ENCODE measurements around the gene TMEM161B. TPM values are rescaled to one million over a fixed set of nuclear protein-coding genes. Genes with fewer than 3 reads are reported as not detected.
"Not testable (repeated sequence)": the region's sequence is repeated elsewhere in the genome, so short reads cannot be mapped to it uniquely, and the experiment has no call there.

Gene TMEM161B
- 24.8 TPM for total RNA-seq

- H3K27me3 ChIP-seq (ENCODE audit: insufficient read depth, low read length) = no peaks in the 10 kb centered on the region
- H3K4me3 ChIP-seq (ENCODE audit: low read length) = peak within 1 kb of the TSS; percentile 90
- H3K9me3 ChIP-seq (ENCODE audit: low read depth, low read length) = no peaks in the 10 kb centered on the region
- H3K4me1 ChIP-seq (ENCODE audit: insufficient read depth, low read length) = peaks cover 14% of the 10 kb centered on the region
These were observed at the start of gene TMEM161B for GRCh38 chr5:88268385-88269184. TMEM161B (minus strand) TSS chr5:88268845; CDS start chr5:88268723, 122 bp downstream.

- H3K4me3 ChIP-seq (ENCODE audit: low read length) = no peak overlapping the region
- no peaks in the 10 kb centered on the region for H3K4me1 ChIP-seq (ENCODE audit: insufficient read depth, low read length)
- H3K27me3 ChIP-seq (ENCODE audit: insufficient read depth, low read length) = no peaks in the 10 kb centered on the region
- H3K9me3 ChIP-seq (ENCODE audit: low read depth, low read length) = no peaks in the 10 kb centered on the region
These were observed 35.7 kb upstream of the TMEM161B start for GRCh38 chr5:88304356-88304755.

GRCh38 chr5:88298425-88298824 lies 29.8 kb upstream of the TMEM161B start:
- no peaks in the 10 kb centered on the region for H3K4me1 ChIP-seq (ENCODE audit: insufficient read depth, low read length)
- no peak overlapping the region for H3K4me3 ChIP-seq (ENCODE audit: low read length)
- no peaks in the 10 kb centered on the region for H3K9me3 ChIP-seq (ENCODE audit: low read depth, low read length)
- H3K27me3 ChIP-seq (ENCODE audit: insufficient read depth, low read length) = no peaks in the 10 kb centered on the region

DNA sequence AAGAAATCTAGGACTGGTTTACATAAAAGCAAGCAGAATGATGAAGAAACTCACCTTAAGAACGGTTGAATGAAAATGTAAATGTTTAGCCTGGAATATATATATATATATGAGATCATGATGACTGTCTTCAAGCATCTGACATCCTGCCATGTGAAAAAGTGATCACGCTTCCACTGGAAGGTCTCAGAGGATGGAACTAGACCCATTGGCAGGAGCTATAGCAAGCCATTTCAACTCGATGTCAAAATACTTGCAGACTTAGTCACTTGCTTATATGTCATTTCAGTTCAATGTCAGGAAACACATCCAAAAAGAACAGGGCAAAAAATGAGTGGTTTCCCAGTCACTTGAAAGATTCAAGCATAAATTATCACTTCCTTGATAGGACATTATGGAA lies 22.2 kb upstream of the TMEM161B start:
- Histone ChIP-seq H3K27me3 (ENCODE audit: insufficient read depth, low read length) (no peaks in the 10 kb centered on the region), H3K9me3 (ENCODE audit: low read depth, low read length) (no peaks in the 10 kb centered on the region), H3K4me1 (ENCODE audit: insufficient read depth, low read length) (no peaks in the 10 kb centered on the region), H3K4me3 (ENCODE audit: low read length) (no peak overlapping the region)

- H3K9me3 ChIP-seq (ENCODE audit: low read depth, low read length) = no peaks in the 10 kb centered on the region
These were observed 20.0 kb upstream of the TMEM161B start for GRCh38 chr5:88288528-88289197.

GRCh38 chr5:88287846-88288527 lies 19.3 kb upstream of the TMEM161B start:
- no peaks in the 10 kb centered on the region for H3K27me3 ChIP-seq (ENCODE audit: insufficient read depth, low read length)
- H3K9me3 ChIP-seq (ENCODE audit: low read depth, low read length) = no peaks in the 10 kb centered on the region
- no peak overlapping the region for H3K4me3 ChIP-seq (ENCODE audit: low read length)
- no peaks in the 10 kb centered on the region for H3K4me1 ChIP-seq (ENCODE audit: insufficient read depth, low read length)

More at GRCh38 chr5:88288528-88289197, 20.0 kb upstream of the TMEM161B start:
- Histone ChIP-seq H3K4me3 (ENCODE audit: low read length) (no peak overlapping the region), H3K4me1 (ENCODE audit: insufficient read depth, low read length) (no peaks in the 10 kb centered on the region), H3K27me3 (ENCODE audit: insufficient read depth, low read length) (no peaks in the 10 kb centered on the region)

DNA sequence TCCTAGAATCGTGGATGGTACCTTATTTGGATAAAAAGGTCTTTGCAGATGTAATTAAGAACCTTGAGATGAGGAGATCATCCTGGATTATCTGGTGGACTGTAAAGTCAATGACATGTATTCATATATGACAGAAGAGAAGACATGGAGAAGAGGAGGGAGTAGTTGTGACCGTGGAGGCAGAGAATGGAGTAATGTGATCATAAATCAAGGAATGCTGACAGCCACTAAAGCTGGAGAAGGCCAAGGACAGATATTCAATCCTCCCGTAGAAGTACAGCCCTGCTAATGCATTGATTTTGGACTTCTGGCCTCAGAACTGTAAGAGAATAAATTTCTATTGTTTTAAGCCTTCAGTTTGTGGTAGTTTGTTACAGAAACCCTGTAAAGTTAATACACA lies 18.7 kb upstream of the TMEM161B start:
- Histone ChIP-seq H3K4me3 (ENCODE audit: low read length) (no peak overlapping the region), H3K27me3 (ENCODE audit: insufficient read depth, low read length) (no peaks in the 10 kb centered on the region), H3K4me1 (ENCODE audit: insufficient read depth, low read length) (no peaks in the 10 kb centered on the region), H3K9me3 (ENCODE audit: low read depth, low read length) (no peaks in the 10 kb centered on the region)

GRCh38 chr5:88283690-88284089 lies 15.0 kb upstream of the TMEM161B start:
- no peaks in the 10 kb centered on the region for H3K9me3 ChIP-seq (ENCODE audit: low read depth, low read length)

DNA sequence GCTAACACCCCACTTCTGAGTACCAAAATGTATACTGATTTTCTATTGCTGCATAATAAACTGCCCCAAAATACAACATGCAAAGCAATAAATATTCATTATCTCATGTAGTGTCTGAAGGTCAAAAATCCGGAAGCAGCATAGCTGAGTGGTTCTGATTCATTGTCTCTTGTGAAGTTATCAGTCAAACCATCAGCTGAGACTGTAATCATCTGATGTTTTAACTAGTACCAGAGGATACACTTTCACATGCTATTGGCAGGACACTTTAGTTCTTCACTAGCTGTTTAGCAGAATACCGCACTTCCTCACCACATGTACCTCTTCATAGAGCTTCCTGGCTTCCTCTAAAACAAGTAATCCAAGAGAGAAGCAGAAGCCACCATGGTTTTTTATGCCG lies 12.7 kb upstream of the TMEM161B start:
- Histone ChIP-seq H3K4me3 (ENCODE audit: low read length) (no peak overlapping the region), H3K27me3 (ENCODE audit: insufficient read depth, low read length) (no peaks in the 10 kb centered on the region), H3K9me3 (ENCODE audit: low read depth, low read length) (no peaks in the 10 kb centered on the region), H3K4me1 (ENCODE audit: insufficient read depth, low read length) (no peaks in the 10 kb centered on the region)

More at GRCh38 chr5:88283690-88284089, 15.0 kb upstream of the TMEM161B start:
- Histone ChIP-seq H3K4me1 (ENCODE audit: insufficient read depth, low read length) (no peaks in the 10 kb centered on the region), H3K27me3 (ENCODE audit: insufficient read depth, low read length) (no peaks in the 10 kb centered on the region), H3K4me3 (ENCODE audit: low read length) (no peak overlapping the region)

DNA sequence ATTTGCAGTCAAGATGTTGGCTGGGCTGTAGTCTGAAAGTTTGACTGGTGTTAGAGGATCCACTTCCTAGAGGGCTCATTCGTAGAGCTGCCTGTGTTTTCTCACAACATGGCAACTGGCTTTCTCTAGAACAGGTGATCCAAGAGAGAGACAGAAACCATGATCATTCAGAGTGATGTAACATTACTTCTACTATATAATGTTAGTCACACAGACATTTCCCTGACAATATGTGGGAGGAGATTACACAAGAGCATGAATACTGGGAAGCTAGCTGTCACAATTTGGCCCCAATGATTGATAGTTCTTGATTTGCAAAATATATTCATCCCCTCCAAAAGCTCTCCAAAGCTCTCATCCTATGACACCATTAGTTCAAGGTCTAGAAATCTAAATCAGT lies 10.9 kb upstream of the TMEM161B start:
- H3K4me1 ChIP-seq (ENCODE audit: insufficient read depth, low read length) = no peaks in the 10 kb centered on the region
- no peak overlapping the region for H3K4me3 ChIP-seq (ENCODE audit: low read length)
- no peaks in the 10 kb centered on the region for H3K27me3 ChIP-seq (ENCODE audit: insufficient read depth, low read length)
- no peaks in the 10 kb centered on the region for H3K9me3 ChIP-seq (ENCODE audit: low read depth, low read length)

DNA sequence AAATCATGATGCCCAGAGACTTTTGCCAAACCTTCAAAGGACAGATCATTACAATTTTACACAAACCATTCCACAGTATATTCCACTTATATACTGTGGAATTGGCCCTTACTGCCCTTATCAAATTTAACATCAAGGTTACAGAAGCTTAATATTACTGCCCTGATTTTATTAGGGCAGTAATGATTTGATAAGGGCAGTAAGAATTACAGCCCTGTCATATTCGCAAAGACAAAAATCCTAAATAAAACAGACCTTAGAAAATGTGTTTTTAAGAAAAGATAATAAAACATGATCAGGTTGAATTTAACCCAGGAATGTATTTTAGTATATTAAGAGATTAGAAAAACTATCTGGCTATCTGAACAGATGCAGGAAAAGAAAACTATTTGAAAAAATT lies 7.7 kb upstream of the TMEM161B start:
- Histone ChIP-seq H3K9me3 (ENCODE audit: low read depth, low read length) (no peaks in the 10 kb centered on the region), H3K4me3 (ENCODE audit: low read length) (no peak overlapping the region), H3K27me3 (ENCODE audit: insufficient read depth, low read length) (no peaks in the 10 kb centered on the region), H3K4me1 (ENCODE audit: insufficient read depth, low read length) (no peaks in the 10 kb centered on the region)

DNA sequence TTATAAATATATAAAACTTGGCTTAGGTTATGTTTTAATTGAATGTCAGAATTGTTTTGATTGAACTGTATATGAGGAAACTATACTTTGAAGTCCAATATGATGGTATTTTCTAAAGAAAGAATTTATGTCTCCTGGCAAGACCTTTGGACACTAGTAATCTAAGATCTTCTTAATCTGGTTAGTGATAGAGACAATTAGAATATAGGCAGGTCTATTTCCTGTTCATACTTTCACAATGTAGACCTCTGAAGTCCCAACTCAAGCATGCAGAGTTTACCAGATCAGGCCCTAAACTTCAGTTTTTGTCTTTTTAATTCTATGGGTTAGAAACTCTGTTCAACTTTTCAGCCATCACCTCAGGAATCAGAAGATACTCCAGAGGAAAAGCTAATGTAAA lies 6.9 kb upstream of the TMEM161B start:
- H3K9me3 ChIP-seq (ENCODE audit: low read depth, low read length) = no peaks in the 10 kb centered on the region
- no peak overlapping the region for H3K4me3 ChIP-seq (ENCODE audit: low read length)
- no peaks in the 10 kb centered on the region for H3K27me3 ChIP-seq (ENCODE audit: insufficient read depth, low read length)
- H3K4me1 ChIP-seq (ENCODE audit: insufficient read depth, low read length) = no peaks in the 10 kb centered on the region

DNA sequence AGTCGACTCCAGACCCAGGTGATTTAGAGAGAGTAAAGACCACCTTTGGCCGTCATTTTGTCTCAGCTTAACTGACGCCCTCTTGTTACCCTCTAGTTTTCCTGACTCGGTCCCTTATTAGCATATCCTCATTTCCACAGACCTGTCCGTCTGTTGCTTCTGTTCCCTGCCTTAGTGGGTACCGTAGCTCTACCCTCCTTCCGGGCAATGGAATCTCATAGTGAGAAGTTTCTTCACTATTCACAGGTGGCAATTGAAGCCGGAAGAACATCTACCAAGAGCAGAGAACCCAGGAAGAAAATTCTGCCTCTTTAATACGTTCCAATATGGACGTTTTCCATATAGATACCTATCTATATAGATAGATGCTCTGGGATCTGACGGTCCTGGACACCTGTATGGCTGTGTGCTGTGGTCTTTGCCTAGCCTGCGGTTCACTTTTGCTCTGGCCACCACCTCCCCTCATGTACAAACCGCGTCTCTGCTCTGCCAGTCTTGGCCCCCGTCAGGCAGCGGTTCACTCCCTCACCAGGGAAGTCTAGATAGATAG lies 652 bp upstream of the TMEM161B start:
- peak overlapping the region; percentile 90 for H3K4me3 ChIP-seq (ENCODE audit: low read length)

GRCh38 chr5:88264565-88264964 lies 4.1 kb downstream of the TMEM161B start:
- not testable (repeated sequence) for H3K4me3 ChIP-seq (ENCODE audit: low read length)
- H3K4me1 ChIP-seq (ENCODE audit: insufficient read depth, low read length) = peaks cover 13% of the 10 kb centered on the region

More for the DNA sequence above, 652 bp upstream of the TMEM161B start:
- H3K4me1 ChIP-seq (ENCODE audit: insufficient read depth, low read length) = peaks cover 14% of the 10 kb centered on the region
- H3K27me3 ChIP-seq (ENCODE audit: insufficient read depth, low read length) = no peaks in the 10 kb centered on the region
- no peaks in the 10 kb centered on the region for H3K9me3 ChIP-seq (ENCODE audit: low read depth, low read length)

DNA sequence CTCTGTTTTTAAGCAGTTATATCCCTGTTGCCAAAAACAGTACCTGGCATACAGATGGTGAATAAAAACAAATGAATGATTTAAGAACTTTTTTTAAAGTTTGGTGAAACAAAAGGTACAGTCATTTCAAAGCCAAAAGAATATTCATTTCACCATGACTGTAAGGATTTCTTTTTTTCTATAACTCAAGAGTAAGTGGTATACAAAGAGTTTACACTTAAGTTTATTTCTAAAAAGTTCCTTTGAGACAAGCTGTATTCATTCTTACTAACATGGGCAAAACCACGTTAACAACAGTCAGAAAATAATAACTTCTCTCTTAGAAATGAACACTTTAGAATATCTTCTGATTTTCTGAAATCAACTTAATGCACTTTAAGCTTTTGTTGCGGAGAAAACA lies 5.3 kb downstream of the TMEM161B start:
- H3K9me3 ChIP-seq (ENCODE audit: low read depth, low read length) = no peaks in the 10 kb centered on the region
- H3K27me3 ChIP-seq (ENCODE audit: insufficient read depth, low read length) = no peaks in the 10 kb centered on the region
- H3K4me3 ChIP-seq (ENCODE audit: low read length) = no peak overlapping the region
- H3K4me1 ChIP-seq (ENCODE audit: insufficient read depth, low read length) = peaks cover 9% of the 10 kb centered on the region

More at GRCh38 chr5:88264565-88264964, 4.1 kb downstream of the TMEM161B start:
- not testable (repeated sequence) for H3K27me3 ChIP-seq (ENCODE audit: insufficient read depth, low read length); H3K9me3 ChIP-seq (ENCODE audit: low read depth, low read length)
